ENCODE results near the gene IL2RA. TPM values are rescaled to one million over a fixed set of nuclear protein-coding genes. Genes with fewer than 3 reads are reported as not detected.

The IL2RA gene
- total RNA-seq, 4 donors from 2014 or later, result 0.70 to 16.5 (median 1.9) TPM

GRCh38 chr10:6047847-6048246, 14.3 kb downstream of the IL2RA start:
- Histone ChIP-seq H3K9me3 (no peaks in the 10 kb centered on the region), H3K4me1 (peaks cover 0 to 25% (median 11%) of the 10 kb centered on the region in 4 donors), H3K4me3 (no peak overlapping the region), H3K36me3 (no peaks in the 10 kb centered on the region), H3K27ac (peak overlapping the region in 1 of 4 donors; percentile 87), H3K27me3 (no peaks in the 10 kb centered on the region)
- no peak for TF ChIP-seq POLR2A (IDR thresholded peaks at IDR 0.05)
- no peak for TF ChIP-seq CTCF (IDR thresholded peaks at IDR 0.05)
- peak in 2 of 3 donors; percentile 16 to 37 for DNase-seq

GRCh38 chr10:6046773-6047611, 15.2 kb downstream of the IL2RA start:
- Histone ChIP-seq H3K4me3 (no peak overlapping the region), H3K4me1 (peaks cover 0 to 22% (median 9%) of the 10 kb centered on the region in 4 donors), H3K9me3 (no peaks in the 10 kb centered on the region), H3K27me3 (no peaks in the 10 kb centered on the region), H3K36me3 (no peaks in the 10 kb centered on the region), H3K27ac (peak overlapping the region in 1 of 4 donors; percentile 52)
- no peak for TF ChIP-seq POLR2A (IDR thresholded peaks at IDR 0.05)
- no peak for TF ChIP-seq CTCF (IDR thresholded peaks at IDR 0.05)
- DNase-seq, result peak in 1 of 3 donors; percentile 39

GRCh38 chr10:6045878-6046772, 16.0 kb downstream of the IL2RA start:
- H3K27me3 ChIP-seq, result no peaks in the 10 kb centered on the region
- H3K4me3 ChIP-seq, result no peak overlapping the region
- no peaks in the 10 kb centered on the region for H3K9me3 ChIP-seq
- peak overlapping the region in 1 of 4 donors; percentile 52 for H3K27ac ChIP-seq
- DNase-seq, result peak in 1 of 3 donors; percentile 40
- TF ChIP-seq POLR2A (IDR thresholded peaks at IDR 0.05) (no peak), CTCF (IDR thresholded peaks at IDR 0.05) (no peak)
- peaks cover 0 to 16% (median 7%) of the 10 kb centered on the region in 4 donors for H3K4me1 ChIP-seq
- no peaks in the 10 kb centered on the region for H3K36me3 ChIP-seq

- Histone ChIP-seq H3K9me3 (no peaks in the 10 kb centered on the region), H3K27ac (peak overlapping the region in 1 of 4 donors; percentile 52), H3K36me3 (no peaks in the 10 kb centered on the region), H3K4me3 (no peak overlapping the region), H3K4me1 (peaks cover 0 to 16% (median 7%) of the 10 kb centered on the region in 4 donors), H3K27me3 (no peaks in the 10 kb centered on the region)
- DNase-seq, result peak in 1 of 3 donors; percentile 43
- TF ChIP-seq POLR2A (IDR thresholded peaks at IDR 0.05) (no peak), CTCF (IDR thresholded peaks at IDR 0.05) (no peak)
These were observed 16.8 kb downstream of the IL2RA start for GRCh38 chr10:6045314-6045848.

GRCh38 chr10:6044751-6045313, 17.3 kb downstream of the IL2RA start:
- H3K27ac ChIP-seq, result peak overlapping the region in 1 of 4 donors; percentile 52
- H3K4me1 ChIP-seq, result peaks cover 0 to 13% (median 6%) of the 10 kb centered on the region in 4 donors
- no peak overlapping the region for H3K4me3 ChIP-seq
- no peaks in the 10 kb centered on the region for H3K36me3 ChIP-seq
- H3K27me3 ChIP-seq, result no peaks in the 10 kb centered on the region
- DNase-seq, result no peak
- TF ChIP-seq CTCF (IDR thresholded peaks at IDR 0.05) (no peak), POLR2A (IDR thresholded peaks at IDR 0.05) (no peak)
- H3K9me3 ChIP-seq, result no peaks in the 10 kb centered on the region

Data from Peyer's patch (tissue), 4 donors.